ENCODE results near the gene APLNR.

APLNR gene

GRCh38 chr11:57276169-57276970 lies 39.3 kb upstream of the APLNR start:
- no peak for TF ChIP-seq ZFX (IDR thresholded peaks at IDR 0.05; ENCODE audit: borderline replicate concordance)
- TF ChIP-seq, protein P1, sequence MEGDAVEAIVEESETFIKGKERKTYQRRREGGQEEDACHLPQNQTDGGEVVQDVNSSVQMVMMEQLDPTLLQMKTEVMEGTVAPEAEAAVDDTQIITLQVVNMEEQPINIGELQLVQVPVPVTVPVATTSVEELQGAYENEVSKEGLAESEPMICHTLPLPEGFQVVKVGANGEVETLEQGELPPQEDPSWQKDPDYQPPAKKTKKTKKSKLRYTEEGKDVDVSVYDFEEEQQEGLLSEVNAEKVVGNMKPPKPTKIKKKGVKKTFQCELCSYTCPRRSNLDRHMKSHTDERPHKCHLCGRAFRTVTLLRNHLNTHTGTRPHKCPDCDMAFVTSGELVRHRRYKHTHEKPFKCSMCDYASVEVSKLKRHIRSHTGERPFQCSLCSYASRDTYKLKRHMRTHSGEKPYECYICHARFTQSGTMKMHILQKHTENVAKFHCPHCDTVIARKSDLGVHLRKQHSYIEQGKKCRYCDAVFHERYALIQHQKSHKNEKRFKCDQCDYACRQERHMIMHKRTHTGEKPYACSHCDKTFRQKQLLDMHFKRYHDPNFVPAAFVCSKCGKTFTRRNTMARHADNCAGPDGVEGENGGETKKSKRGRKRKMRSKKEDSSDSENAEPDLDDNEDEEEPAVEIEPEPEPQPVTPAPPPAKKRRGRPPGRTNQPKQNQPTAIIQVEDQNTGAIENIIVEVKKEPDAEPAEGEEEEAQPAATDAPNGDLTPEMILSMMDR (IDR thresholded peaks at IDR 0.05) = no peak
- no peak overlapping the region for H3K27ac ChIP-seq

- TF ChIP-seq, protein P1 (IDR thresholded peaks at IDR 0.05) = no peak
- TF ChIP-seq ZFX (IDR thresholded peaks at IDR 0.05; ENCODE audit: borderline replicate concordance) = no peak
- H3K27ac ChIP-seq = no peak overlapping the region
These were observed 38.5 kb upstream of the APLNR start for GRCh38 chr11:57275582-57275981.

DNA sequence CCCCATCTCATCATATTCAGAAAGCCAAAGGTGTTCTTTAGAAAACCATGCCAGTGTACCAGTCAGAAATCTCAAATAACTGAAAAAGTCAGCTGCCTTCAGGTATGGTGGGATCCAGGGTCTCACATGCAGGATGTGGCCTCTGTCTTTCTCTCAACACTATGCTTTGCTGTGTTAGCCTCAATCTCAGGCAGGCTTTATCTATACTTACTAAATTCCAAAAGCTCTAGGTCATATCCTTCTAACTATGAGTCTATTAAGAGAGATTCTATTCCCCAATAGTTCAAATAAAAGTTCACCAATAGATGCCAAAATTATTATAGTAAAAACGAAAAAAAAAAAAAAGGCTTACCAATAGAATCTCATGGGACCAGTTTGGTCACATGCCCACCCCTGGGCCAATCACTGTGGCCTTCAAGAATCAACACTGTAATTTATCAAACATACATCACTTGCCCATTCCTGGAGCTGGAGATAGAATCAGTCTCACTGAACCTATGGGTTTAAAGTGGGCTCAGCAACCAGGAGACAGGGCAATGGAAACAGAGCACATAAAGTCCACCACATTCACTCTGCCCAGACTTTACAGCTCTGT lies 38.0 kb upstream of the APLNR start:
- TF ChIP-seq ZFX (IDR thresholded peaks at IDR 0.05; ENCODE audit: borderline replicate concordance) = no peak
- TF ChIP-seq, protein P1 (IDR thresholded peaks at IDR 0.05) = no peak
- H3K27ac ChIP-seq = no peak overlapping the region

GRCh38 chr11:57273448-57274058 lies 36.5 kb upstream of the APLNR start:
- no peak for TF ChIP-seq ZFX (IDR thresholded peaks at IDR 0.05; ENCODE audit: borderline replicate concordance)
- TF ChIP-seq, protein P1 (IDR thresholded peaks at IDR 0.05) = no peak
- H3K27ac ChIP-seq = no peak overlapping the region

GRCh38 chr11:57269571-57270021 lies 32.5 kb upstream of the APLNR start:
- TF ChIP-seq, protein P1 (IDR thresholded peaks at IDR 0.05) = no peak
- no peak for TF ChIP-seq ZFX (IDR thresholded peaks at IDR 0.05; ENCODE audit: borderline replicate concordance)
- H3K27ac ChIP-seq = no peak overlapping the region

DNA sequence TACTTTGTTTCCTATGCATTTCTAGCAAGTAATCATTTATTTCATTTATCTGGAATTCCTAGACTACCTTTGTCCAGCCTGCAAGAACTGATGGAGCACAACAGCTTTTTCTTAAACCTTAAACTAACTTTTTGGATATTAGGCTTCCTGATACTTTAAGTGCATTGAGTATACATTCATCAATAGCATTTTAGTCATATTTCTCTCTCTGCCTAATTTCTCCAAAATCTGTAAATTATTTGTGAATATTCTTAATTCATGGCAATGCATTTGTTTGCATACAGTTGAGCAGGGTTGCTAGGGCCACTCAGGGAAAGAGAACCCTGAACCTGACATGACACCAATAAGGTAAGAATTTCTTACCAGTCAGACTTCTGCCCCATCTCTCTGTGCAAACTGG lies 29.1 kb upstream of the APLNR start:
- no peak overlapping the region for H3K27ac ChIP-seq
- no peak for TF ChIP-seq ZFX (IDR thresholded peaks at IDR 0.05; ENCODE audit: borderline replicate concordance)
- TF ChIP-seq, protein P1 (IDR thresholded peaks at IDR 0.05) = no peak

DNA sequence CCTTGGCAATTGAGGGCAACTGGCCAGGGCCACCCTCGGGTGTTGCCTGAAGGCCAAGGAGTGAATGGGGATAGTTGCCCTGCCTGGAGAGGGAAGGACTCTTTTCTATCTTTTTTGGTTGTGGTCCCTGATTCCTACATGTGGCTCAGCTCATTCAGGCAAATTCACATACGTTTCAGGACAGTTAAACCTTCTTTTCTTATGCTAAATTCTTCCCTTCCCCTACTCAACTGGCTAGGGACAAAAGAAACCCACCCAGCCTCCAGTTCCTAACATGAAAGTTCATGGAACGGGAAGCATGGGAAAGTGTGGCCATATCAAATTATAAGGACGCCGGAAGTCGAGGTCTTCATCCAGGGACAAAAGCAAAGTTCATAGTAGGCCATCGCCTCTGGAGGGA lies 26.3 kb upstream of the APLNR start:
- no peak overlapping the region for H3K27ac ChIP-seq
- TF ChIP-seq ZFX (IDR thresholded peaks at IDR 0.05; ENCODE audit: borderline replicate concordance) = no peak
- TF ChIP-seq, protein P1 (IDR thresholded peaks at IDR 0.05) = no peak
